SU-DHL-6 (cell line): ENCODE results near the gene TPMT.

Experiments used
- EZH2phosphoT487 ChIP-seq: fragments of 200-600 bp; sonication (generic), shearing (Covaris generic); conservative IDR thresholded peaks from 2 replicates; pipeline ENCODE4 v1.6.1; 2018; ENCODE audit warnings: mild to moderate bottlenecking, antibody characterized with exemption, low read length, moderate library complexity, mixed read lengths
- TF ChIP-seq, protein P1 (sequence below): fragments of 200-600 bp; sonication (generic); IDR thresholded peaks from one replicate; pipeline ENCODE4 v1.5.1; 2017; ENCODE audit warnings: antibody characterized with exemption, mild to moderate bottlenecking, low read length, moderate library complexity; ENCODE audit not compliant: insufficient read depth, poor library complexity, severe bottlenecking

DNA sequence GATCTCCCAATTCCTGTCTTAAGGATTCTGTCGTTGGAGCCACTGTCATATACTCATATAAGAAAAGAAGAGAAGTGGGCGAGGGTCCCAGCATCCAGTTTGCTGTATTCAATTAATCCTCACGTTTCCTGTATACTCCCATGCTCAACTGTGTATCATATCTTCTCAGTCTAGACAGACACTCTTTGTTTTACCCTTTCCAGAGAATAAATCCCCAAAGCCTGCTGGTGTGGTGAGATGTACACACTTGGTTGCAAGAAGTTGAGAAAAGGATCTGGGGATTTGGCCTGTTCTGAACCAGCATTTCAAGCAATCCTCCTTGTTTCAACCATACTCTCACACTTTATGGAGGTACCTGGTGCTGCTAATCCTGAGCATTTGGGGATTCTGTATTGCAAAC is 3.1 kb downstream of the TPMT start:
- TF ChIP-seq, protein P1, sequence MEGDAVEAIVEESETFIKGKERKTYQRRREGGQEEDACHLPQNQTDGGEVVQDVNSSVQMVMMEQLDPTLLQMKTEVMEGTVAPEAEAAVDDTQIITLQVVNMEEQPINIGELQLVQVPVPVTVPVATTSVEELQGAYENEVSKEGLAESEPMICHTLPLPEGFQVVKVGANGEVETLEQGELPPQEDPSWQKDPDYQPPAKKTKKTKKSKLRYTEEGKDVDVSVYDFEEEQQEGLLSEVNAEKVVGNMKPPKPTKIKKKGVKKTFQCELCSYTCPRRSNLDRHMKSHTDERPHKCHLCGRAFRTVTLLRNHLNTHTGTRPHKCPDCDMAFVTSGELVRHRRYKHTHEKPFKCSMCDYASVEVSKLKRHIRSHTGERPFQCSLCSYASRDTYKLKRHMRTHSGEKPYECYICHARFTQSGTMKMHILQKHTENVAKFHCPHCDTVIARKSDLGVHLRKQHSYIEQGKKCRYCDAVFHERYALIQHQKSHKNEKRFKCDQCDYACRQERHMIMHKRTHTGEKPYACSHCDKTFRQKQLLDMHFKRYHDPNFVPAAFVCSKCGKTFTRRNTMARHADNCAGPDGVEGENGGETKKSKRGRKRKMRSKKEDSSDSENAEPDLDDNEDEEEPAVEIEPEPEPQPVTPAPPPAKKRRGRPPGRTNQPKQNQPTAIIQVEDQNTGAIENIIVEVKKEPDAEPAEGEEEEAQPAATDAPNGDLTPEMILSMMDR: no peak
- no peak for TF ChIP-seq EZH2phosphoT487
